ENCODE data around the gene ANK2. TPM values are rescaled to one million over a fixed set of nuclear protein-coding genes. Genes with fewer than 3 reads are reported as not detected.

ANK2 gene
- total RNA-seq, 2 donors from 2014 or later, result 21.3 to 81.6 TPM

GRCh38 chr4:113146876-113147358 is 97.5 kb downstream of the ANK2 start:
- Histone ChIP-seq H3K4me3 (peak overlapping the region; percentile 74), H3K27ac (peak overlapping the region; percentile 43 to 73), H3K4me1 (ENCODE audit: control insufficient read depth in 1 of 2, low read depth in 2 of 2) (peaks cover 3 to 21% of the 10 kb centered on the region in 2 donors), H3K27me3 (replicated peaks; ENCODE audit: insufficient read depth) (no peaks in the 10 kb centered on the region), H3K9me3 (no peaks in the 10 kb centered on the region), H3K36me3 (no peaks in the 10 kb centered on the region)
- DNase-seq (ENCODE audit: low spot score) (no peak), ATAC-seq (ENCODE audit: insufficient number of reproducible peaks, low FRiP score, low read depth) (peak; percentile 52)
- TF ChIP-seq CTCF (IDR thresholded peaks at IDR 0.05), result no peak

DNA sequence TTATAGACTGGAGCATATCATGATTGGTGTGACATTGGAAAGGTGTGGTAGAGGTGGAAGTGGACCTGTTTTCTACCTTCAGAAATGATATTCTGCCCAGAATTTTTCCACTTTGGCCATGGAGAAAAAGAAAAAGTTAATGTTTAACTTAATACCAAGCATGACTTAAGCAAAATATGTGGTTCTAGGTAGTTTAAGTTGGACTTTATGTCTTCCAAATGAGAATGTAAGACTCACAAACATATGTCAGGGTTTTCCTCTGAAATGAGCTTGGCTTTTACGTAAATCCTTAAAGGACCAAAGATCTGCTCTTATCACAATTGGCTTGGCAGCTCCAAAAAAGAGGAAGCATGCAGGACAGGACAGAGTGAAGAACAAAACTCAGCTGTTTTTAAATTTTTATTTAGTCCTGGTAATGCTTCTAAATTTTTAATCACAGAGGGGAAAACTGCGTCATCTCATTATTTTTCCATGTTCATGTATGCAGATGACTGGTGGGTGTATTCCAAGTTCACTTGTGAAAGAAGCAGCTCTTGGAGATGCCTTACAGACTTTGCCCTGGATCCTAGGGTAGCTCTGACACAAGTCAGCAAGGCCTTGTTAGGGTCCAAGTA is 98.2 kb downstream of the ANK2 start:
- Histone ChIP-seq H3K27ac (peak overlapping the region; percentile 2 to 73), H3K36me3 (no peaks in the 10 kb centered on the region), H3K9me3 (no peaks in the 10 kb centered on the region), H3K4me3 (peak overlapping the region; percentile 74), H3K27me3 (replicated peaks; ENCODE audit: insufficient read depth) (no peaks in the 10 kb centered on the region), H3K4me1 (ENCODE audit: control insufficient read depth in 1 of 2, low read depth in 2 of 2) (peaks cover 3 to 21% of the 10 kb centered on the region in 2 donors)
- no peak for TF ChIP-seq CTCF (IDR thresholded peaks at IDR 0.05)
- DNase-seq (ENCODE audit: low spot score) (no peak), ATAC-seq (ENCODE audit: insufficient number of reproducible peaks, low FRiP score, low read depth) (no peak)

DNA sequence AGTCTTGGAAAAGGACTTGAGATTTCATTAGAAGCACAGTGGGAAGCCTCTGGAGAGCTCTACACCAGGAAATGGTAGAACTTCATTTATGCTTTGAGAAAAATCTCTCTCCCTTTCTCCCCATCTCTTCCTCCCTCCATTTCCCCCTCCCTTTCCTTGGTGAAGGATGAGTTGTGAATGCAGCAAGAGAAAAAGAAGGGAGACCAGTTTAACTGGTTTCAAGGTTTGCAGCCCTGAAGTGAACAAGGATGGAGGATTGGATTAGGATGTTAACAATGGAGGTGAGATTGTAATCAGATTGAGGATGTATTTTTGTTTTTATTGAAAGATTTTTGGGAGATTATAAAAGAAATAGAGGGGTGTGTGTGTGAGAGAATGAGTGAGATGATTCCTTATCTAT is 99.5 kb downstream of the ANK2 start:
- peaks cover 3 to 21% of the 10 kb centered on the region in 2 donors for H3K4me1 ChIP-seq (ENCODE audit: control insufficient read depth in 1 of 2, low read depth in 2 of 2)
- no peak for DNase-seq (ENCODE audit: low spot score)
- no peak for TF ChIP-seq CTCF (IDR thresholded peaks at IDR 0.05)
- no peak for ATAC-seq (ENCODE audit: insufficient number of reproducible peaks, low FRiP score, low read depth)
- H3K27me3 ChIP-seq (replicated peaks; ENCODE audit: insufficient read depth), result no peaks in the 10 kb centered on the region
- no peak overlapping the region for H3K4me3 ChIP-seq
- no peak overlapping the region for H3K27ac ChIP-seq
- no peaks in the 10 kb centered on the region for H3K36me3 ChIP-seq
- no peaks in the 10 kb centered on the region for H3K9me3 ChIP-seq

GRCh38 chr4:113153529-113154101 is 104.2 kb downstream of the ANK2 start:
- ATAC-seq (ENCODE audit: insufficient number of reproducible peaks, low FRiP score, low read depth), result no peak
- no peak for TF ChIP-seq CTCF (IDR thresholded peaks at IDR 0.05)

DNA sequence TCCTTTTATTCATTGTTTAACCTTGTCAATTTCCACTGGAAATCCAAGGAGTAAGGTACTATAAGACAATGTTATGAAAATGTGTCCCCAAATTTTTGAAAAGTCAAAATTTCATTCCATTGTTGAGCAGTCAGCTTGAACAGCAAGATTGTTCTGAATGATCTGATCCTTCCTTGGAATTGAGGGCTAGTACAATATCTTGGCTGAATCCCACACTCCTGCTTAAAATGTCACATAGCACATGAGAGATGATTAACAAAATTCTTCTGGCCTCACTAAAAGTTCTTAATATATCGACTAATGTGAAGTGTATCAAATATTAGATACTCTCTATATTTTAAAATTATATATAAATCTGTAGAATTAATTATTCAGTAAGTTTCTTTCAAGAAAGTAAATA is 104.8 kb downstream of the ANK2 start:
- no peak for TF ChIP-seq CTCF (IDR thresholded peaks at IDR 0.05)
- Histone ChIP-seq H3K4me1 (ENCODE audit: control insufficient read depth in 1 of 2, low read depth in 2 of 2) (no peaks in the 10 kb centered on the region), H3K27me3 (replicated peaks; ENCODE audit: insufficient read depth) (no peaks in the 10 kb centered on the region), H3K9me3 (no peaks in the 10 kb centered on the region), H3K27ac (no peak overlapping the region), H3K36me3 (no peaks in the 10 kb centered on the region), H3K4me3 (no peak overlapping the region)
- ATAC-seq (ENCODE audit: insufficient number of reproducible peaks, low FRiP score, low read depth), result no peak
- no peak for DNase-seq (ENCODE audit: low spot score)

More at GRCh38 chr4:113153529-113154101, 104.2 kb downstream of the ANK2 start:
- Histone ChIP-seq H3K27me3 (replicated peaks; ENCODE audit: insufficient read depth) (no peaks in the 10 kb centered on the region), H3K4me3 (no peak overlapping the region), H3K4me1 (ENCODE audit: control insufficient read depth in 1 of 2, low read depth in 2 of 2) (no peaks in the 10 kb centered on the region), H3K36me3 (no peaks in the 10 kb centered on the region), H3K27ac (no peak overlapping the region), H3K9me3 (no peaks in the 10 kb centered on the region)
- no peak for DNase-seq (ENCODE audit: low spot score)
